Measurements from ENCODE around the gene KRT222.

The KRT222 gene

GRCh38 chr17:40651939-40652338 is 13.0 kb downstream of the KRT222 start:
- no peak for DNase-seq

DNA sequence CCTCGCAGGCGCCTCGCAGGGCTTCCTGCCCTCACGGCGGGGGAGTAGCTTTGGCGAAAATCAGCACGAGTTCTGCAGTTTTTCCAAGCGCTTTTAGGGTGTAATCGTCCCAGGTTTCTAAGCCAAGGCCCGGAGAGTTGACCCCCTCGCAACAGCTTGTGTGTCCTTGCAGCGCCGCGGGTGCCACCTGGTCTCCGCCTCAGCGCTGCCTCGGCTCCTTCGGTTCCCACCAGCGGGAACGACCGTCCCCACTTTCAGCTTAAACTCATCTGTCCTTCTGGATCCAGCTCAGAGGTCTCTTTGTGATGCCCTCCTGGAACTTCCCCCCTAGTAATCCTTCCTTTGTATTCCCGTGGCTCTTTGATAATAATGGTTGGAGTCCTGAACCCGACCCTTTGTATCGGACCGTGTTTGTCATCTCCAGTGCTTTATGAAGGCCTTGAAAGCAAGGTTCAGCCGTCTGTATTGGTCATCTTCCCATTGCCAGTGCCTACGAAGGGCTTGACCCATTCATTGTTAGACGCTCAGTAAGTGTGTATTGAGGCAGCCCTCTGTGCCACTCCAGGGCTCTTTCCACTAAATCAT is 16.5 kb downstream of the KRT222 start:
- no peak for DNase-seq

GRCh38 chr17:40647624-40648383 is 17.2 kb downstream of the KRT222 start, which contains the start of gene SMARCE1:
TSS of gene SMARCE1 (minus strand) at chr17:40647818. CDS start at chr17:40645802, 2,016 bp downstream.
- DNase-seq, result peak; percentile 62 to 65

DNA sequence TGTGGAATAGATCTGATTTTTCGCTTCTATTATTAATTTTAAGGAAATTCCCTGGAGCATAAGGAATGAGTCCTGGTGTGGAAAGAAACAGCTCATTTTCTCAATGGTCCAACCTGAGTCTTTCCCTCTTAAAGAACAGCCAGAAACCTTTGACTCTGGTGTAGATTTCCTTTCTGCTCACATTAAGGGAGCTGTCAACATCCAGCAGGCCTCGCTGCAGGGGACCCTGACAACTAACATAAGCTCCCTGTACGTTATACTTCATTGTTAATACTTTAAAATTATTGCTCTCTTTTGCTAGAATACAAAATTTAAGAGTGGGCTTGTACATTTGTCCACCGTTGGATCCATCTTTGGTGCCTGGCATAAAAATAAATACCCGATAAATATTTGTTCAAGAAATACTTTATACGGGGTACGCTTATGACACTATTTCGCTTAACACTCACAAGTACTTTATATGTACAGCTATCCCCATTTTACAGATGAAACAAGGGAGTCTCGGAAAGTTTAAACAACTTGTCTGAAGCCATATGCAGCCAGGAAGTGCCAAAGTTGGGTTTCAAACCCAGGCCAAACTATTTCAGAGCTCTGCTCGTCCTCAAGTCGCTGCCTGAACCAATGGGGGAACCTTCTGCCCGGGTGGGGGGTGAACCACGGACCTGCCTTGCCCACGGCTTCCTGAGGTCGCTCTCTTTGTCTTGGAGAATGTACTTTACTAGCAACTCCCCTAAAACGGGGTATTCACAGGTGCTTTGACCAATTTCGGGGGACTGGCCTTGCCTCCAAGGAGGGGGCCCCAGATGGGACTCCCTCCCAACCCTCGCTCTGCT is 18.0 kb downstream of the KRT222 start:
- DNase-seq, result peak in 1 of 2 experiments; percentile 27

DNA sequence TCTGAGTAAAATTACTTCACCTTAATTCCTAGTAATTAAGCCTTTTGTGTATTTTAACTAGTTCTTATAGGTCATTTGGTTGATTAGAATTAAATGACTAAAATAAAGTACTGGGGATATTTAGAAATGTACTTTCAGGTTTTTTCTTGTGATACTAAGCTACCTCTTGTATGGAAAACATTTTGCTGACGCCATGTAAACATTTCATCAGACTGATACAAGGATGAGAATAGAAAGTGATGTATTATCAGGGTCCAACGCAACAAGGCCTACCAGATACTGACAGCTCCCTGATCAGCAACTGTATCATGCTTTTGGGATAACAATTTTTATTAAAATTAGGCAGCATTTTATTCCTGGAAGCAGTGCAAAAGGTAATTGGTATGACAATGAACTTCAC is 19.0 kb downstream of the KRT222 start:
- no peak for DNase-seq

DNA sequence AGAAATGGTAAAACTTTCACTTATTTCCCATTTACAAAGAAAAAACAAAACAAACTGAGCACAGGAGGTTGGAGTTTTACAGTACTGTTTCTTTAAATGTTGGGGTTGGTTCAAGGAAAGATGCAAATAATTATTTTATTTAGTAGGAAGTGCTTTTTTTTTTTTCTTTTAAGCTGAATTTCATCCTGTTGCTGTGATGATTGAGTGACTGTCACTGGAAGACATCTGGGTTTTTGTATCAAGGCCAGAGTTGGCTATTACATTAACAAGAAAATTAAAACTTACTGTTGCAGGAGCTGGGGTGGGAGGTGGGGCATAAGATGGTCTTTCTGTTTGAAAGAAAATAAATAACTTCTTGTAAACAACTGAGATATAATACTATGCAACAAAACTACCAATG is 19.7 kb downstream of the KRT222 start:
- no peak for DNase-seq

DNA sequence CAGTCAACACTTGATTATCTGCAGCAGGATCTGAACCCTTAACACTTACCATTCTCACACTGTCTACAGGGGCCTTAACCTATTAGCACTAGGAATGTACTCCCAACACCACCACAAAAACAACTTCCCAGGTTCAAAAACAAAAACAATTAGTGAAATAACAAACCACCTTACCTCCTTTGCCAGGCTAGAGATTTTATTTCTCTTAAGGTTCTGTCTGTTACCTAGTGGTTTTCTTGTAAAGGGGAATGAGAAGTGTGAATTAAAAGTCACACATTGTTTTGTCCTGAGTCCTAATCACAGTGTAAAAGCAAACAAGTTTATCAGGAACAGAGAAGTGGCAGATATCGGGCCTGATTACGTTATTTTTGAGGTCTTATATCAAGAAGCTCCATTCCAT is 27.0 kb downstream of the KRT222 start:
- DNase-seq, result no peak

DNA sequence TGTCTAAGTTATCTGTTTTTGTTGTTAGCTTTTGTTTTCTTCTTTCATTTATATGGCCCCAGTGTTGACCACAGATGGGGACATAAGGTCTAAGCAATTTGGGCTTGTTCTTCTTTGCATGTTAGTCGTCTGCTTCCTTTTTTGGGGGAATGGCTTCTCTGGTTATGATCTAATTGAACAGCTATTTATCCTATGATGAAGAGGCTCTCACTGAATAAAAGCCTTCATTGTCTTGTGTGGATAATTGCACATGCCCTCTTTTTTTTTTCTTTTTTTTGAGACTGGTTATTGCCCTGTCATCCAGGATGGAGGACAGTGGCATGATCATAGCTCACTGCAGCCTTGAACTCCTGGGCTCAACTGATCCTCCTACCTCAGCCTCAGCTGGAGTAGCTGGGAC is 31.1 kb downstream of the KRT222 start:
- no peak for DNase-seq

DNA sequence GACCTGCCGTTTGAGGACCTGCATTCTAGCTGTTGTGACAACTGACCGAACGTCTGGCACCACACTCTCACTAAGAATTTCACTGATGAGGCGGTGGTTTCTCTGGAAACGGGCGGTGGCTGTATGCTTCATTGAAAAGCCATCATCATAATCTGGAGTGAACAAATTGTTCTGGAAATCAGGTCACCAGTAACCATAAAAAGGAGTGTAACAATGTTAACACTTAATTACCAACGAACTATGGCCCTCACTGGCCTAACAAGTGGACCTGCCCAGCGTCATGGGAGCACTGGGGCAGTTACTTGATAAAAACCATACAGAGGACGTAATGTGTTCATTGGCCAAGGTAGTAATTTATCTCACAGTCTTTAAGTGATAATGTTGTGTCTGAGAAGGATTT is 32.8 kb downstream of the KRT222 start:
- DNase-seq, result no peak

GRCh38 chr17:40629842-40630241 is 35.1 kb downstream of the KRT222 start:
- no peak for DNase-seq

DNA sequence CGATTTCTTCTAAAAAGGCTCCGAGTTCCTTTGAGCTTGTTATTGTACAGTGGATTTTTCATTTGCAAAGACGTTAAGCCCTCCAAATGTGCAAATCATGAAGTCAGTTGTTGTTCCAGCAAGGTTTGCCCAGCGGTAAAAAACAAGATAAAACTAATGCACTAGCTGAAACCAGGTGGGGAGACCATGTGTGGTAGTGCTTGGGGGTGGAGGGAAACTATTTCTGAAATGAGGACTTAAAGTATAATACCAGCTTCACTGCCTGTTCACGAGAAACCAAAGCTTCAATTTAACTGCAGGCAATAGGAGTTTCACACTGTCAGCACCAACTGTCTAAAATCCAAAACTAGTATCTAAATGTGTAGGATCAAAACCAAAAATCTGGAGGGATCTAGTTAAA is 39.7 kb downstream of the KRT222 start:
- no peak for DNase-seq

GRCh38 chr17:40623419-40624210 is 41.4 kb downstream of the KRT222 start:
- DNase-seq, result no peak

GRCh38 chr17:40622509-40622928 is 42.5 kb downstream of the KRT222 start:
- no peak for DNase-seq

DNA sequence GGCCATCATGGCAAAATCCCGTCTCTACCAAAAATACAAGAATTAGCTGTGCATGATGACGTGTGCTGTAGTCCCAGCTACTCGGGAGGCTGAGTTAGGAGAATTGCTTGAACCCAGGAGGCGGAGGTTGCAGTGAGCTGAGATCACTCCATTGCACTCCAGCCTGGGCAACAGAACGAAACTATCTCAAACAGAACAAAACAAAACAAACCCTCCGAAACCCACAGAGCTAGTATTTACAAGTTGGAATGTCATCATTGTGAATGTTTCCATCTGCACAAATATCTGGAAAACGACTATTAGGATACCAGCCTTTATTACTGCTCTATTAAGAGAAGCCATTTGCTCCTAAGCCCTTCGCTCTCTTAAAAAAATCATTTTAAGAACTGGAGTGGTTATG is 43.4 kb downstream of the KRT222 start:
- no peak for DNase-seq

DNA sequence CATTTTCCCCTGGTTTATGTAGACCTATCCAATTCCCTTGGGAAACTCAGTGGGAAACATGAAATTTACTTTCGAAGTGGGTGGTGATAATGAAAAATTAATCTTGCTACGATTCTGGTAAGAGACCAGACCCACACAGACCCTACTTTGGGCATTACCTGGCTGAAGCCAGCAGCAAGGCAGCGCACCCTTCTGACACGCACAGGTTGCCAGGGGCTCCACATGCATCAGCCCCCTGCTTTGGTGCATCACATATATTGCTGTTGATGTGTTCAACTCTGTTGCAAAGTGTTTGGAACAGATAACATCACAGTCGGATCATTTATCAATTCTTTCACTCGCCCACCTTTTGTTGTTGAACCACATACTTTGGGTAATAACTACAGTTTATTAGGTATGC is 44.0 kb downstream of the KRT222 start:
- DNase-seq, result no peak

DNA sequence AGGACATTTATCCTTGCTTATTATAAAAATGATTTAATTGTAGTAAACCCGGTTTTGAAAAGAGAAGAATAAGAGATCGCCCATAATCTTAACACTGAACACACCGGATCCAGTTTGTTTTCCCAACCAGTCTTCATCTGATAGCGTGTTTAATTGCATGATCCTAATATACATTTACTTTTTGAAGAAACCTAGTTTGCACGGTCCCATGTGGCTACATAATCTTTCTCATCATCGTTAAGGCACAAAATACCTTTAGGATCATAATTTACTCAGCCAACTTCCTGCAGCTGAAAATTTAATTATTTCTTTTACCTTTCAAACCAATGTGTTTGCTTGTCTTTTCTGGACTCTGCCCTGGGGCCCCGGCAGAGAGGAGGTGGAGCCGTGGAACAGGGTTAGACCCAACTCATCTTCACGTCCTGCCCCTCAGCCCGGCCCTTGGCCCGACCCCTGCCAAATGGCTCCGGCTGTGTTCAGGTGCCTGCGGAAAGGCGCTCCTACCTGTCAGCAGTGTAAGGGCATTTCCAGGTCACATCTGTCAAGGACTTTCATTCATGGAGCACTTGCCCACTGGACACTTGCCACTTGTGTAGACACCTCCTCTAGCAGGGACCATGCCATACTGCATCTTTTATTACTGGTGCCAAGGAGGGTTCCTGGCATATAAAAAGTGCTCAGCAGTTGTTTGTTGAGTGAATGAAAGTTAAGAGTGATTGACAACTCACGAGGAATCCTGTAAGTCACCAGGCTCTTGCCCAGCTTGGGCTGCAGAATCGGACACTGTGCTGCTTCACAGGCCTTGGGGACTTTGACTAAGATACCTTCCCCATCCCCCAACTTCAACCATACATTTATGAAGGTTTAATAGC is 46.0 kb downstream of the KRT222 start:
- no peak for DNase-seq

DNA sequence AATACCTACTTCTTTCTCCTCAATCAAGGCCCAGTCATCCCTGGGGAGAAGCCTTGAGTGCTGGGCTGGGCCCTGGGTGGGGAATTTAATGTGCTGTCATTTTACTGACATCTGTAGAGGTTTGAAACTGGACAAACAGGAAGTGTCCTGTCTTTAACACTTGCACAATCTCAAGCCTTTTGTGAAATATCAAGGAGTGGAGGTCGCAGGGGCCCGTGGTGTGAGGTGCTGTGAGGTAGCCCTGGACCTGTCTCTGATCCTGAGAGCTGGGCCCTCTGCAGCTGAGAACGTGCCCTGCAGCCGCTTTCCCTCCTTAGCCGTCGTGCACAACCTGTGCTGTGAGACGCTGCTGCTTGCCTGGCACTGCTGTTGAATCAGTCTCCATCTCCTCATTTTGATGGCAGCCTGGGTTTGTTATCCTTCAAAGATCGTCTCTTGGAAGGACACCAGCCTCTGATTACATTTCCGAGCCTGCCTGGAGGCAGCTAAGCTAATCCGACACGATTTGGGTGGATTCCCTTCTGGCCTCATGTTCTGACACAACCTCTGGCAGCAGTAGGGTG is 47.2 kb downstream of the KRT222 start:
- no peak for DNase-seq

DNA sequence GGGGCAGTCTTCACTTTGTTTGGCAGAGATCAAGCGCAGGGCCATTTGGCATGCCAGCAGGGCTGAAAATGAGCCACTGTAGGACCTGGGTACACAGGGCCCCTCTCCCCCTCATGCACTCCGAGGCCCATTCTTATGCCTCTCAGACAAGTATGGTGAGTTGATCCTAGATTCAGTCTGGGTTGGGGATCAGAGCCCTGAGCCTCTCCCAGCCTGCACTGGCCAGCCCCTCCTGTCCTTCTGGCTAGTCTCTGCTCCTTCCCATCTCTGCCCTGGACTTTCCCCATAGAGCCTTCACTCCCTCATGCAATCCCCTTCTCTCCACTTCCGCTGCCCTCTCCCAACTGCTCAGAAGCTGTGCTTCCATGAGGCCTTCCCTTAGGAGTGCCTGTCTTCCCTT is 48.4 kb downstream of the KRT222 start:
- no peak for DNase-seq

- no peak for DNase-seq
Observed at GRCh38 chr17:40615841-40616476, 49.0 kb downstream of the KRT222 start.

- DNase-seq, result peak in 1 of 2 experiments; percentile 36
Observed at GRCh38 chr17:40615068-40615840, 49.7 kb downstream of the KRT222 start.
